Brain microvascular endothelial cell (primary cell): ENCODE measurements around the gene RPRD1B.

Source experiments
- DNase-seq: peaks from one replicate; pipeline ENCODE4 v3.0.0-alpha.2; 2020
- H3K27ac ChIP-seq: fragments of 250-450 bp; sonication (Bioruptor Pico); 2 replicates; pipeline ENCODE4 v1.5.1; 2020; ENCODE audit warnings: mild to moderate bottlenecking, moderate library complexity
- H3K27me3 ChIP-seq: fragments of 250-450 bp; sonication (Bioruptor Pico); replicated peaks from 2 replicates; pipeline ENCODE4 v1.5.1; 2020; ENCODE audit warnings: mild to moderate bottlenecking
- H3K36me3 ChIP-seq: fragments of 250-450 bp; sonication (Bioruptor Pico); replicated peaks from 2 replicates; pipeline ENCODE4 v1.5.1; 2020; ENCODE audit warnings: mild to moderate bottlenecking
- H3K4me3 ChIP-seq: 2 replicates; pipeline ENCODE4 v1.5.1; 2011; ENCODE audit warnings: low read depth, mild to moderate bottlenecking, control low read depth, low read length, moderate library complexity
- CTCF ChIP-seq: IDR thresholded peaks from 2 replicates; pipeline ENCODE4 v1.5.1; 2011; ENCODE audit warnings: low read depth, mild to moderate bottlenecking, moderate library complexity, low read length, control low read depth, inconsistent platforms; ENCODE audit errors: missing control alignments
- in situ Hi-C: cut with HindIII; loops from 2 replicates; pipeline ENCODE4 v1.10.0; 2017; ENCODE audit warnings: low sequenced_read_pairs, low pct_ligation_motif_present

The RPRD1B gene

GRCh38 chr20:38012332-38012731, 21.2 kb upstream of the RPRD1B start:
- Histone ChIP-seq H3K27ac (no peak overlapping the region), H3K4me3 (no peak overlapping the region), H3K36me3 (peaks cover 11% of the 10 kb centered on the region), H3K27me3 (no peaks in the 10 kb centered on the region)
- TF ChIP-seq CTCF, result no peak
- in situ Hi-C loops, result no loop called here
- DNase-seq, result no peak

GRCh38 chr20:38013887-38014286, 19.7 kb upstream of the RPRD1B start:
- DNase-seq, result no peak
- no peak for TF ChIP-seq CTCF
- Histone ChIP-seq H3K27me3 (no peaks in the 10 kb centered on the region), H3K27ac (no peak overlapping the region), H3K4me3 (no peak overlapping the region), H3K36me3 (peaks cover 16% of the 10 kb centered on the region)
- in situ Hi-C loops, result no loop called here

- no peak overlapping the region for H3K4me3 ChIP-seq
- peaks cover 14% of the 10 kb centered on the region for H3K36me3 ChIP-seq
- no peak for DNase-seq
- H3K27ac ChIP-seq, result no peak overlapping the region
- H3K27me3 ChIP-seq, result no peaks in the 10 kb centered on the region
- in situ Hi-C loops, result no loop called here
- TF ChIP-seq CTCF, result no peak
Observed at GRCh38 chr20:38017959-38018358, 15.6 kb upstream of the RPRD1B start.

DNA sequence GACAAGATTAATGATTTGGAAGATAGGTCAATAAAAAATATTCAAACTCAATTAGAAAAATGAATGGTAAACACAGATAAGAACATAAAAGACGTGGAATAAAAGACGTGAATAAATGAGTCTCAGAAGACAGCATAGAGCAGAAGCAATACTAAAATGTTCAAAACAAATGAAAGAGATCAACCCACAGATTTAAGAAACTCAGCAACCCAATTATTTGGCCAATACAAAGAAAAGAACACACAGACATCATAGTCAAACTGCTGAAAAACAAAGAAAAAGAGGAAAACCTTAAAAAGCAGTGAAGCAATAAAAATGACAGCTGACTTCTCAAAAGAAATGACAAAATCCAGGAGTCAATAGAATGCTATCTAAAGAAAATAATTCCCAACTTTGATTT, 15.2 kb upstream of the RPRD1B start:
- Histone ChIP-seq H3K36me3 (peaks cover 13% of the 10 kb centered on the region), H3K4me3 (no peak overlapping the region), H3K27ac (no peak overlapping the region), H3K27me3 (no peaks in the 10 kb centered on the region)
- in situ Hi-C loops, result no loop called here
- no peak for TF ChIP-seq CTCF
- no peak for DNase-seq

GRCh38 chr20:38021087-38021772, 12.3 kb upstream of the RPRD1B start:
- H3K4me3 ChIP-seq, result no peak overlapping the region
- H3K27me3 ChIP-seq, result no peaks in the 10 kb centered on the region
- H3K27ac ChIP-seq, result no peak overlapping the region
- in situ Hi-C loops, result no loop called here
- no peak for DNase-seq
- peaks cover 9% of the 10 kb centered on the region for H3K36me3 ChIP-seq
- TF ChIP-seq CTCF, result no peak
